Measurements from ENCODE around the gene TSPAN11. TPM values are rescaled to one million over a fixed set of nuclear protein-coding genes. Genes with fewer than 3 reads are reported as not detected.
A peak's percentile ranks its signal among the peaks of the same experiment; 100 is the strongest.
"Not testable (repeated sequence)": the region's sequence is repeated elsewhere in the genome, so short reads cannot be mapped to it uniquely, and the experiment has no call there.

TSPAN11 gene
- polyA plus RNA-seq, 1 donor: 8.4 TPM

DNA sequence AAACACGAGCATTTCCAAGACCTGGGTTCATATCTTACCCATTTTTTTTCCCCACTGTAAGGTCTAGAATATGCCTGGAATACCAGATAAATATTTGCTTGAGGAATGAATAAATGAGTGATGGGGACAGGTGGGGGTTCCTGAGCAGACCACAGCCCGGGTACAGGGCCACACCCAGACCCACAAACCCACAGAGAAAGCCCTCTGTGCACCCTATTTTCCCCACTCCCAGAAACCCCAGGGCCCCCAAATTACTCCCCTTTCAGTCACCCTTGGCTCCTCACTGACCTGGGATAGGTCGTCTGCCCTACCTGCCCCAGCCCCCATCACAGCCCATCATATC is 80.6 kb downstream of the TSPAN11 start:
- DNase-seq: no peak
- no peaks in the 10 kb centered on the region for H3K36me3 ChIP-seq (ENCODE audit: control insufficient read depth, insufficient read depth, low read length)
- no peak overlapping the region for H3K4me3 ChIP-seq (ENCODE audit: low read length)
- 100% methylated on average over 1 of the region's 3 CpGs for WGBS (ENCODE audit: insufficient coverage, low lambda C conversion rate)
- no peaks in the 10 kb centered on the region for H3K9me3 ChIP-seq (ENCODE audit: control insufficient read depth, low read depth, low read length)
- H3K27me3 ChIP-seq (ENCODE audit: control insufficient read depth, insufficient read depth, low read length): no peaks in the 10 kb centered on the region
- H3K4me1 ChIP-seq (ENCODE audit: control insufficient read depth, insufficient read depth, low read length): no peaks in the 10 kb centered on the region
- H3K27ac ChIP-seq (ENCODE audit: low read length): no peak overlapping the region

GRCh38 chr12:31007636-31008175 is 81.2 kb downstream of the TSPAN11 start:
- no CpG with 5 or more reads among the region's 5 CpGs for WGBS (ENCODE audit: insufficient coverage, low lambda C conversion rate)
- Histone ChIP-seq H3K9me3 (ENCODE audit: control insufficient read depth, low read depth, low read length) (no peaks in the 10 kb centered on the region), H3K27ac (ENCODE audit: low read length) (no peak overlapping the region), H3K4me3 (ENCODE audit: low read length) (no peak overlapping the region), H3K4me1 (ENCODE audit: control insufficient read depth, insufficient read depth, low read length) (no peaks in the 10 kb centered on the region), H3K36me3 (ENCODE audit: control insufficient read depth, insufficient read depth, low read length) (no peaks in the 10 kb centered on the region), H3K27me3 (ENCODE audit: control insufficient read depth, insufficient read depth, low read length) (no peaks in the 10 kb centered on the region)
- DNase-seq: no peak

GRCh38 chr12:31008241-31008761 is 81.8 kb downstream of the TSPAN11 start:
- no peak overlapping the region for H3K27ac ChIP-seq (ENCODE audit: low read length)
- WGBS (ENCODE audit: insufficient coverage, low lambda C conversion rate): no CpG with 5 or more reads among the region's 6 CpGs

GRCh38 chr12:31008961-31009840 is 82.7 kb downstream of the TSPAN11 start:
- 96% methylated on average over 3 of the region's 19 CpGs for WGBS (ENCODE audit: insufficient coverage, low lambda C conversion rate)
- no peak for DNase-seq

More at GRCh38 chr12:31008241-31008761, 81.8 kb downstream of the TSPAN11 start:
- no peaks in the 10 kb centered on the region for H3K36me3 ChIP-seq (ENCODE audit: control insufficient read depth, insufficient read depth, low read length)
- no peak for DNase-seq
- H3K4me1 ChIP-seq (ENCODE audit: control insufficient read depth, insufficient read depth, low read length): no peaks in the 10 kb centered on the region
- H3K27me3 ChIP-seq (ENCODE audit: control insufficient read depth, insufficient read depth, low read length): no peaks in the 10 kb centered on the region
- H3K4me3 ChIP-seq (ENCODE audit: low read length): no peak overlapping the region
- no peaks in the 10 kb centered on the region for H3K9me3 ChIP-seq (ENCODE audit: control insufficient read depth, low read depth, low read length)

DNA sequence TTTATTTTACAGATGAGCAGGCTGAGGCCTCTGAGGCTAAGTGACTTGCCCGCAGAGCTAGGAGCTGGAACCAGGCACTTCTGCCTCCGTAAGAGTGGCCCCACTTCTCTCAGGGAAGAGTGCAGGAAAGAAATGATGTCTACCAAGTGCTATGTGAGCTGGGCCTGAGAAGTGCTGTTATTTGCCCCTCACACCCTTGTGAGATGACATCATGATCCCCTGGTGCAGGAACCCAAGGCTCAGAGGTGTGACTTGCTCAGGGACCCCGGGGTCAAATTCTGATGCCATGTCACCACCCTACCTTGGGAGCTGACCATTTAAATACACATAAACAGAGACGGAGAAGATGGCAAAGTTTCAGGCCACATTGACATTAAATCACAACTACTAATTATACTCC is 83.4 kb downstream of the TSPAN11 start:
- DNase-seq: peak in 1 of 2 donors; percentile 25

More at GRCh38 chr12:31008961-31009840, 82.7 kb downstream of the TSPAN11 start:
- Histone ChIP-seq H3K4me1 (ENCODE audit: control insufficient read depth, insufficient read depth, low read length) (no peaks in the 10 kb centered on the region), H3K27ac (ENCODE audit: low read length) (no peak overlapping the region), H3K27me3 (ENCODE audit: control insufficient read depth, insufficient read depth, low read length) (no peaks in the 10 kb centered on the region), H3K36me3 (ENCODE audit: control insufficient read depth, insufficient read depth, low read length) (no peaks in the 10 kb centered on the region), H3K9me3 (ENCODE audit: control insufficient read depth, low read depth, low read length) (no peaks in the 10 kb centered on the region), H3K4me3 (ENCODE audit: low read length) (no peak overlapping the region)

DNA sequence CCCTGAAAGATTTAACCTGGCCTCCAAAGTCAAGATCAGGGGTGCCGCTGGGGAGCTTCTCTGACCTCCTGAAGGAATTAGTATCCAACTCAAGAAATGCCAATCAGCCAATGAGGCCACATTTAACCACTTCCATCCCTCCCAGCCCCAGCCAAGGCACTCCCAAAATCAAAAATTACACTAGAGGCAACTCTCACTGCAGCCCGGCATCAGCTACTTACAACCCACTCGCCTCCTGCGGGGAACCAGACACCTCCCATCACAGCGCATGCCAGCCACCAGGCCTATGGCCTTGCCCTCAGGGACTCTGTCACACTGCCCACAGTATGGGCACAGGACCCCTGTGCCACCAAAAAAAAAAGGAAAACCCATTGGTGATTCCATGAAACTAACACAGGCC is 84.8 kb downstream of the TSPAN11 start:
- DNase-seq: no peak
- no peak overlapping the region for H3K27ac ChIP-seq (ENCODE audit: low read length)
- H3K36me3 ChIP-seq (ENCODE audit: control insufficient read depth, insufficient read depth, low read length): no peaks in the 10 kb centered on the region
- H3K4me1 ChIP-seq (ENCODE audit: control insufficient read depth, insufficient read depth, low read length): no peaks in the 10 kb centered on the region
- no CpG with 5 or more reads among the region's 5 CpGs for WGBS (ENCODE audit: insufficient coverage, low lambda C conversion rate)
- no peak overlapping the region for H3K4me3 ChIP-seq (ENCODE audit: low read length)
- no peaks in the 10 kb centered on the region for H3K9me3 ChIP-seq (ENCODE audit: control insufficient read depth, low read depth, low read length)
- H3K27me3 ChIP-seq (ENCODE audit: control insufficient read depth, insufficient read depth, low read length): no peaks in the 10 kb centered on the region

More for the DNA sequence above, 83.4 kb downstream of the TSPAN11 start:
- Histone ChIP-seq H3K27ac (ENCODE audit: low read length) (no peak overlapping the region), H3K27me3 (ENCODE audit: control insufficient read depth, insufficient read depth, low read length) (no peaks in the 10 kb centered on the region), H3K4me3 (ENCODE audit: low read length) (no peak overlapping the region), H3K9me3 (ENCODE audit: control insufficient read depth, low read depth, low read length) (no peaks in the 10 kb centered on the region), H3K36me3 (ENCODE audit: control insufficient read depth, insufficient read depth, low read length) (no peaks in the 10 kb centered on the region), H3K4me1 (ENCODE audit: control insufficient read depth, insufficient read depth, low read length) (no peaks in the 10 kb centered on the region)
- WGBS (ENCODE audit: insufficient coverage, low lambda C conversion rate): no CpG with 5 or more reads among the region's 4 CpGs

- DNase-seq: no peak
- Histone ChIP-seq H3K36me3 (ENCODE audit: control insufficient read depth, insufficient read depth, low read length) (no peaks in the 10 kb centered on the region), H3K9me3 (ENCODE audit: control insufficient read depth, low read depth, low read length) (no peaks in the 10 kb centered on the region), H3K27ac (ENCODE audit: low read length) (no peak overlapping the region), H3K4me3 (ENCODE audit: low read length) (no peak overlapping the region), H3K27me3 (ENCODE audit: control insufficient read depth, insufficient read depth, low read length) (no peaks in the 10 kb centered on the region), H3K4me1 (ENCODE audit: control insufficient read depth, insufficient read depth, low read length) (no peaks in the 10 kb centered on the region)
- WGBS (ENCODE audit: insufficient coverage, low lambda C conversion rate): no CpG with 5 or more reads among the region's 11 CpGs
These were observed 85.4 kb downstream of the TSPAN11 start for GRCh38 chr12:31011746-31012566.

- no CpG with 5 or more reads among the region's 7 CpGs for WGBS (ENCODE audit: insufficient coverage, low lambda C conversion rate)
These were observed 86.0 kb downstream of the TSPAN11 start for GRCh38 chr12:31012567-31012891.

DNA sequence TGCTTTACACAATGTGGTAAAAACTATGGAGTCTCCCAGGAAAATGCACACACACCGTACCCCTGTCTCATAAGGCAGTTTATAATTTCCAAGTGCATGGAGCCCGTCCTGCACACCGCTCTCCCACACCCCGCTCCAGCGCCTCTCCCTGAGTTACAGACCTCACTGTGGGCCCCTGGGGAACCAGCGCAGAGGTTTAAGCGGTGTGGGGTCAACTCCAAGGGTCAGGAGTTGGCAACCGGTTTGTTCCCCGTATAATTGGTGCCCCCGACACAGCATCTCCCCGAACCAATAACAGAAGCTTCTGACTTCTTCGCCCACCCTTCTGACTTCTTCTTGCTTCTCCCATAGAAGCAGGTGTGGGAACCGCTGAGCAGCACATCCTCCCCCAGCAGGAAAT is 88.7 kb downstream of the TSPAN11 start:
- 100% methylated on average over 2 of the region's 13 CpGs for WGBS (ENCODE audit: insufficient coverage, low lambda C conversion rate)
- no peaks in the 10 kb centered on the region for H3K4me1 ChIP-seq (ENCODE audit: control insufficient read depth, insufficient read depth, low read length)
- DNase-seq: no peak
- no peak overlapping the region for H3K4me3 ChIP-seq (ENCODE audit: low read length)
- H3K9me3 ChIP-seq (ENCODE audit: control insufficient read depth, low read depth, low read length): no peaks in the 10 kb centered on the region
- H3K27me3 ChIP-seq (ENCODE audit: control insufficient read depth, insufficient read depth, low read length): no peaks in the 10 kb centered on the region
- H3K36me3 ChIP-seq (ENCODE audit: control insufficient read depth, insufficient read depth, low read length): no peaks in the 10 kb centered on the region
- H3K27ac ChIP-seq (ENCODE audit: low read length): no peak overlapping the region

More at GRCh38 chr12:31012567-31012891, 86.0 kb downstream of the TSPAN11 start:
- H3K9me3 ChIP-seq (ENCODE audit: control insufficient read depth, low read depth, low read length); DNase-seq; H3K27me3 ChIP-seq (ENCODE audit: control insufficient read depth, insufficient read depth, low read length); H3K4me1 ChIP-seq (ENCODE audit: control insufficient read depth, insufficient read depth, low read length); H3K36me3 ChIP-seq (ENCODE audit: control insufficient read depth, insufficient read depth, low read length); H3K27ac ChIP-seq (ENCODE audit: low read length); H3K4me3 ChIP-seq (ENCODE audit: low read length): not testable (repeated sequence)

DNA sequence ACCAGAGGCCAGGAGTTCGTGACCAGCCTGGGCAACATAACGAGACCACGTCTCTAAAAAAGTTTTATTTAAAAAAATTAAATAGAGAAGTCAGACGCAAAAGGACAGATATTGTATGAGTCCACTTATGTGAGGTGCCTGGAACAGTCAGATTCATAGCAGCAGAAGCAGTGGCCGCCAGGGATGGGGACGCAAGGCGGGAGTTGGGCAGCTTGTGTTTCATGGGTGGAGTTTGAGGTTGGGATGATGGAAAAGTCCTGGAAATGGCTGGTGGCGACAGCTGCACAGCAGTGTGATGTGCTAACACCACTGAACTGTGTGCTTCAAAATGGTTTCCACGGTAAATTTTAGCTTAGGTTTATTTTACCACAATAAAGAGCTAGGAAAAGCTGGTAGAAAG is 89.5 kb downstream of the TSPAN11 start:
- no peaks in the 10 kb centered on the region for H3K36me3 ChIP-seq (ENCODE audit: control insufficient read depth, insufficient read depth, low read length)
- no peak for DNase-seq
- 93% methylated on average over 5 of the region's 9 CpGs for WGBS (ENCODE audit: insufficient coverage, low lambda C conversion rate)
- no peak overlapping the region for H3K4me3 ChIP-seq (ENCODE audit: low read length)
- H3K27me3 ChIP-seq (ENCODE audit: control insufficient read depth, insufficient read depth, low read length): no peaks in the 10 kb centered on the region
- H3K4me1 ChIP-seq (ENCODE audit: control insufficient read depth, insufficient read depth, low read length): no peaks in the 10 kb centered on the region
- H3K9me3 ChIP-seq (ENCODE audit: control insufficient read depth, low read depth, low read length): no peaks in the 10 kb centered on the region
- H3K27ac ChIP-seq (ENCODE audit: low read length): no peak overlapping the region
